Smooth muscle cell (in vitro differentiated cells): ENCODE results near the gene VAV3. TPM values are rescaled to one million over a fixed set of nuclear protein-coding genes. Genes with fewer than 3 reads are reported as not detected.

Experiments used
- DNase-seq: peaks from one replicate; lab custom pipeline; 2025; ENCODE audit not compliant: unreplicated experiment; lab: John Stamatoyannopoulos, UW
- H2AFZ ChIP-seq: fragments of 200-600 bp; sonication (generic); 2 replicates; pipeline ENCODE4 v1.6.0; 2016; ENCODE audit warnings: antibody characterized with exemption, low read depth, mild to moderate bottlenecking
- H3F3A ChIP-seq: fragments of 200-600 bp; sonication (generic); 2 replicates; pipeline ENCODE4 v1.6.0; 2017; ENCODE audit warnings: antibody characterized with exemption, low read depth
- H3K27ac ChIP-seq: fragments of 200-600 bp; sonication (generic); 2 replicates; pipeline ENCODE4 v1.5.1; 2016; ENCODE audit warnings: low read depth, mild to moderate bottlenecking
- H3K27me3 ChIP-seq: fragments of 200-600 bp; sonication (generic); 2 replicates; pipeline ENCODE4 v1.6.1; 2016; ENCODE audit warnings: low read depth, mild to moderate bottlenecking
- H3K36me3 ChIP-seq: fragments of 200-600 bp; sonication (generic); 2 replicates; pipeline ENCODE4 v1.5.1; 2016; ENCODE audit warnings: low read depth
- H3K4me1 ChIP-seq: fragments of 200-600 bp; sonication (generic); 2 replicates; pipeline ENCODE4 v1.5.1; 2016; ENCODE audit warnings: low read depth
- H3K4me2 ChIP-seq: fragments of 200-600 bp; sonication (generic); 2 replicates; pipeline ENCODE4 v1.6.0; 2016; ENCODE audit warnings: mild to moderate bottlenecking
- H3K4me3 ChIP-seq: fragments of 200-600 bp; sonication (generic); 2 replicates; pipeline ENCODE4 v1.5.1; 2016; ENCODE audit warnings: mild to moderate bottlenecking
- H3K79me2 ChIP-seq: fragments of 200-600 bp; sonication (generic); 2 replicates; pipeline ENCODE4 v1.6.0; 2016; ENCODE audit warnings: low read depth, mild to moderate bottlenecking
- H3K9ac ChIP-seq: fragments of 200-600 bp; sonication (generic); 2 replicates; pipeline ENCODE4 v1.6.0; 2016; ENCODE audit warnings: low read depth
- H3K9me3 ChIP-seq: fragments of 200-600 bp; sonication (generic); replicated peaks from 2 replicates; pipeline ENCODE4 v1.5.1; 2016; ENCODE audit warnings: low read depth
- H4K20me1 ChIP-seq: fragments of 200-600 bp; sonication (generic); 2 replicates; pipeline ENCODE4 v1.6.0; 2016; ENCODE audit warnings: low read depth
- WGBS: methylation state at CpG from one replicate; pipeline ENCODE4 v1.1.7; 2016; ENCODE audit warnings: low lambda C conversion rate; 5-methylcytosine and 5-hydroxymethylcytosine counted together
- polyA plus RNA-seq: library from polyadenylated mRNA; unstranded; fragments of >200 nt; fragmentation: Nextera tagmentation; extraction: Ambion mirVana; gene quantifications from 2 replicates; pipeline ENCODE4 v1.2.1, GENCODE V29; 2016
- total RNA-seq: library from RNA; depleted of rRNA; stranded (reverse); fragments of >200 nt; gene quantifications from 2 replicates; pipeline ENCODE4 v1.2.3, GENCODE V29; 2014
- TF ChIP-seq, protein P1 (sequence below): fragments of 200-600 bp; sonication (generic); IDR thresholded peaks from 2 replicates; pipeline ENCODE4 v1.5.1; 2017; ENCODE audit warnings: borderline replicate concordance, mild to moderate bottlenecking, antibody characterized with exemption; ENCODE audit not compliant: insufficient read depth, poor library complexity, severe bottlenecking

Gene VAV3
- total and polyA plus RNA-seq, 2 experiments from 2014 or later: 0.62 to 10.1 TPM

DNA sequence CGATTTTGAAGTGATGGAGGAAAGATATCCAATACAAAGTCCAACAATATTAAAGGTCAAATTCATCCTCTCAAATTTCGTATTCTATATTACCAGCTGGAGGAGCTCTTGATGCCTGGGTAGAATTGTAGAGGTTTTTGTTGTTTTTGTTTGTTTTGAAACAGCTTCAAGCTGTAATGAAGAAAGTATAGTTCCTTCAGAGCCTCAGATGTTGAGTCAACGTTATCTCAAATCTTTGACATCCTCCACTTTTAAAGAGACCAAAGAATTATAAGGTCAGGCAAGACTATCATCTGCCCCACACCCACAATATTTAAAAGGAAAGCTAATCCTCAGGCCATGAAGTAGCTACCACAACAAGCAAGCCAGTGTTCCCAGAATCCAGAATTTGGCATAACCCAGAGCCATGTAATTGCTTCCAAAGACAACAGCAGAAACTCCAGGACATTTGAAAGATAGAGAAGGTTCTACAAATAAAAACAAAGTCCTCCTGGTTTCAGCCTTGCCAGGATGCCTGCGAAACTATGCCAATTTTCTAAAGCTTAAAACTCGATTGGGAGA is 24.9 kb downstream of the VAV3 start:
- Histone ChIP-seq H4K20me1 (no peaks in the 10 kb centered on the region), H3F3A (no peaks in the 10 kb centered on the region)
- 86% methylated on average over 5 of the region's 5 CpGs for WGBS

DNA sequence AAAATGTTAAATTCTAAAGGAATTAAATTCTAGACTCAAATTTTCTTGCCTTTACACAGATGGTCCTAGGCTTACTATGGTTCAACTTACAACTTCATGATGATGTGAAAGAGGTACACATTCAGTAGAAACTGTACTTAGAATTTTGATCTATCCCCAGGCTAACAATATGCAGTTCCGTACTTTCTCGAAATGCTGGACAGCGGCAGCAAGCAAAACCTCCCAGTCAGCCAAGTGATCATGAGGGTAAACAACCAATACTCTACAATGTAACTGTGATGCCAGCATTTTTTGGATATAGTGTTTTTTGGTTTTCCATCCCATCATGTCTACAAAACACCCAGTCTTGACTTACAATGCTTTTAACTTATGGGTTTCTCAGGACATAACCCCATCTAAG is 25.7 kb downstream of the VAV3 start:
- H3K36me3 ChIP-seq: no peaks in the 10 kb centered on the region
- no peaks in the 10 kb centered on the region for H3F3A ChIP-seq
- WGBS: 92% methylated on average over 3 of the region's 3 CpGs
- no peak overlapping the region for H2AFZ ChIP-seq
- no peak overlapping the region for H3K9ac ChIP-seq
- no peaks in the 10 kb centered on the region for H4K20me1 ChIP-seq
- H3K4me2 ChIP-seq: no peak overlapping the region
- H3K27me3 ChIP-seq: no peaks in the 10 kb centered on the region
- no peaks in the 10 kb centered on the region for H3K79me2 ChIP-seq
- no peak for DNase-seq
- H3K9me3 ChIP-seq: no peaks in the 10 kb centered on the region
- H3K27ac ChIP-seq: no peak overlapping the region
- no peak overlapping the region for H3K4me3 ChIP-seq
- no peaks in the 10 kb centered on the region for H3K4me1 ChIP-seq
- TF ChIP-seq, protein P1, sequence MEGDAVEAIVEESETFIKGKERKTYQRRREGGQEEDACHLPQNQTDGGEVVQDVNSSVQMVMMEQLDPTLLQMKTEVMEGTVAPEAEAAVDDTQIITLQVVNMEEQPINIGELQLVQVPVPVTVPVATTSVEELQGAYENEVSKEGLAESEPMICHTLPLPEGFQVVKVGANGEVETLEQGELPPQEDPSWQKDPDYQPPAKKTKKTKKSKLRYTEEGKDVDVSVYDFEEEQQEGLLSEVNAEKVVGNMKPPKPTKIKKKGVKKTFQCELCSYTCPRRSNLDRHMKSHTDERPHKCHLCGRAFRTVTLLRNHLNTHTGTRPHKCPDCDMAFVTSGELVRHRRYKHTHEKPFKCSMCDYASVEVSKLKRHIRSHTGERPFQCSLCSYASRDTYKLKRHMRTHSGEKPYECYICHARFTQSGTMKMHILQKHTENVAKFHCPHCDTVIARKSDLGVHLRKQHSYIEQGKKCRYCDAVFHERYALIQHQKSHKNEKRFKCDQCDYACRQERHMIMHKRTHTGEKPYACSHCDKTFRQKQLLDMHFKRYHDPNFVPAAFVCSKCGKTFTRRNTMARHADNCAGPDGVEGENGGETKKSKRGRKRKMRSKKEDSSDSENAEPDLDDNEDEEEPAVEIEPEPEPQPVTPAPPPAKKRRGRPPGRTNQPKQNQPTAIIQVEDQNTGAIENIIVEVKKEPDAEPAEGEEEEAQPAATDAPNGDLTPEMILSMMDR: no peak

More for the DNA sequence above, 24.9 kb downstream of the VAV3 start:
- Histone ChIP-seq H3K4me3 (no peak overlapping the region), H3K27me3 (no peaks in the 10 kb centered on the region), H3K79me2 (no peaks in the 10 kb centered on the region), H3K9ac (no peak overlapping the region), H3K27ac (no peak overlapping the region), H3K36me3 (no peaks in the 10 kb centered on the region), H3K9me3 (no peaks in the 10 kb centered on the region), H3K4me1 (no peaks in the 10 kb centered on the region), H2AFZ (no peak overlapping the region), H3K4me2 (no peak overlapping the region)
- DNase-seq: no peak
- TF ChIP-seq, protein P1: no peak

DNA sequence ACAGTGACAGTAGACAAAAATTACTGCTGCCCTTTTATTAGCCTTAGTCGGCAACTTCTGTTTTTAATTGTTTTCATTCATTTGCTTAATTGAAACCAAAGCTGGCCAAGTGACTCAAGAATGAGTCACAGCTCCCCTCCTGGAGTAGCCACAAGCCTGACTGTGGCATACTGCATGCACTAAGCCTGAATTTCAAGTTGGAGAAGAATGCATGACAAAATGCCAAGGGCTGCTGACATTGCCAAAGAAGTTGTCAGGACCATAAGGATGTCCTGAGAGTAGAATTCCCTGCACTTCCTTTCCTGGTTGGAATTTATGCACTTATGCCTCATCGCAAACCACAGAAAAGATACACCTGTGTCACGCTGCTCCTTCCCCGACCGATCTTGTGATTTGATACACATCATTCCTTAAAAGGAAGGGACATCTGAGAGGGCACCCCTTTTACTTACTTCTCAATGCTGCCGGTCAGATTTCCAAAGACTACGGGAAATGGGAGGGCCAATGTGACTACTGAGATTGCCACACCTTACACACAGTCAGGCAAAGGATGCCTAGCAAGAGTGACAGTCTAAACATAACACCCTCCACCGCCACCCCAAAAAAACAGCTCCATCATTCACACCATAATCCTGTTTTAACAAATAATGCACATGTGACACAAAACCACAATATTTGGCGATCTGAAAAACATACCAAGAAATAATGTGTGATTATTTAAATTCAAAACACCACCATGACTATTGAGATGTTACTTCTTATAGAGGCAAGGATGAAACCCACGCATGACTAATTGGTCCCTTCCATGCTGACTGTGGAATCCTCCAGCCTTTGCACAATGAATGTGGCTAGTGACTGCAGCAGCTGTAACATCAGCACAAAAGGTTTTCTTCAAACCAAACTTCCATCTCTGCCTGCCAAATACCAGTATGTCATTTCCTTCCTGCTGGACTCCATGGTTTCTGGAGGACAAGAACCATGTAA is 28.2 kb downstream of the VAV3 start:
- 28% methylated on average over 10 of the region's 10 CpGs for WGBS
- TF ChIP-seq, protein P1: no peak
- no peaks in the 10 kb centered on the region for H3K4me1 ChIP-seq
- no peaks in the 10 kb centered on the region for H3K36me3 ChIP-seq
- peak overlapping the region; percentile 46 for H3K27ac ChIP-seq
- no peaks in the 10 kb centered on the region for H3K27me3 ChIP-seq
- H3K79me2 ChIP-seq: no peaks in the 10 kb centered on the region
- no peak overlapping the region for H2AFZ ChIP-seq
- no peak for DNase-seq
- H4K20me1 ChIP-seq: no peaks in the 10 kb centered on the region
- peak overlapping the region; percentile 70 for H3K4me2 ChIP-seq
- H3K9ac ChIP-seq: no peak overlapping the region
- no peaks in the 10 kb centered on the region for H3F3A ChIP-seq
- H3K9me3 ChIP-seq: no peaks in the 10 kb centered on the region
- no peak overlapping the region for H3K4me3 ChIP-seq
